Measurements from ENCODE around the gene RDH5. TPM values are rescaled to one million over a fixed set of nuclear protein-coding genes. Genes with fewer than 3 reads are reported as not detected.

The RDH5 gene
- total RNA-seq, 4 donors from 2014 or later: 5.7 to 15.3 (median 9.5) TPM

GRCh38 chr12:55729819-55730818 is 9.9 kb downstream of the RDH5 start:
- Histone ChIP-seq H3K27me3 (no peaks in the 10 kb centered on the region), H3K27ac (peak overlapping the region; percentile 98), H3K4me3 (peak overlapping the region; percentile 65), H3K4me1 (peaks cover 44% of the 10 kb centered on the region), H3K36me3 (peaks cover 17% of the 10 kb centered on the region), H3K9me3 (no peaks in the 10 kb centered on the region)
- TF ChIP-seq CTCF (IDR thresholded peaks at IDR 0.05): no peak
- no peak for TF ChIP-seq POLR2A (IDR thresholded peaks at IDR 0.05)
- no peak for TF ChIP-seq EP300 (IDR thresholded peaks at IDR 0.05)
- TF ChIP-seq POLR2AphosphoS5 (IDR thresholded peaks at IDR 0.05): no peak
- WGBS: 10% methylated on average over 13 of the region's 19 CpGs
- peak in 1 of 2 donors; percentile 71 for DNase-seq (ENCODE audit: low spot score in 2 of 2)

GRCh38 chr12:55732288-55732687 is 12.1 kb downstream of the RDH5 start:
- DNase-seq (ENCODE audit: low spot score in 2 of 2): peak in 1 of 2 donors; percentile 46
- Histone ChIP-seq H3K9me3 (no peaks in the 10 kb centered on the region), H3K27me3 (no peaks in the 10 kb centered on the region), H3K27ac (no peak overlapping the region), H3K4me1 (peaks cover 28% of the 10 kb centered on the region), H3K36me3 (no peaks in the 10 kb centered on the region), H3K4me3 (no peak overlapping the region)
- TF ChIP-seq EP300 (IDR thresholded peaks at IDR 0.05): no peak
- 90% methylated on average over 2 of the region's 4 CpGs for WGBS

- no peaks in the 10 kb centered on the region for H3K9me3 ChIP-seq
- 89% methylated on average over 14 of the region's 14 CpGs for WGBS
- DNase-seq (ENCODE audit: low spot score in 2 of 2): peak in 1 of 2 donors; percentile 52
- H3K4me1 ChIP-seq: peaks cover 28% of the 10 kb centered on the region
- no peak overlapping the region for H3K27ac ChIP-seq
- no peaks in the 10 kb centered on the region for H3K36me3 ChIP-seq
- no peaks in the 10 kb centered on the region for H3K27me3 ChIP-seq
- TF ChIP-seq CTCF (IDR thresholded peaks at IDR 0.05): no peak
- no peak for TF ChIP-seq EP300 (IDR thresholded peaks at IDR 0.05)
- TF ChIP-seq POLR2AphosphoS5 (IDR thresholded peaks at IDR 0.05): no peak
- no peak for TF ChIP-seq POLR2A (IDR thresholded peaks at IDR 0.05)
- H3K4me3 ChIP-seq: no peak overlapping the region
Observed at GRCh38 chr12:55733021-55733555, 12.9 kb downstream of the RDH5 start.

- Histone ChIP-seq H3K4me1 (peaks cover 35% of the 10 kb centered on the region), H3K27ac (no peak overlapping the region), H3K36me3 (no peaks in the 10 kb centered on the region), H3K9me3 (no peaks in the 10 kb centered on the region), H3K4me3 (no peak overlapping the region), H3K27me3 (no peaks in the 10 kb centered on the region)
- peak in 1 of 2 donors; percentile 35 for DNase-seq (ENCODE audit: low spot score in 2 of 2)
- TF ChIP-seq CTCF (IDR thresholded peaks at IDR 0.05) (no peak), POLR2A (IDR thresholded peaks at IDR 0.05) (no peak), POLR2AphosphoS5 (IDR thresholded peaks at IDR 0.05) (no peak), EP300 (IDR thresholded peaks at IDR 0.05) (no peak)
- 88% methylated on average over 2 of the region's 2 CpGs for WGBS
Observed at GRCh38 chr12:55733858-55734257, 13.7 kb downstream of the RDH5 start.

GRCh38 chr12:55734595-55734994 is 14.4 kb downstream of the RDH5 start:
- H3K4me1 ChIP-seq: peaks cover 36% of the 10 kb centered on the region
- WGBS: 91% methylated on average over 3 of the region's 3 CpGs
- H3K36me3 ChIP-seq: no peaks in the 10 kb centered on the region
- H3K9me3 ChIP-seq: no peaks in the 10 kb centered on the region
- no peak overlapping the region for H3K4me3 ChIP-seq
- no peaks in the 10 kb centered on the region for H3K27me3 ChIP-seq
- TF ChIP-seq EP300 (IDR thresholded peaks at IDR 0.05) (no peak), POLR2AphosphoS5 (IDR thresholded peaks at IDR 0.05) (no peak), CTCF (IDR thresholded peaks at IDR 0.05) (no peak)
- DNase-seq (ENCODE audit: low spot score in 2 of 2): peak in 1 of 2 donors; percentile 36
- H3K27ac ChIP-seq: no peak overlapping the region

All from suprapubic skin (tissue), 4 donors.